Endothelial cell of umbilical vein (primary cell): Measurements from ENCODE around the gene ILRUN. TPM values are rescaled to one million over a fixed set of nuclear protein-coding genes. Genes with fewer than 3 reads are reported as not detected.
"Not testable (repeated sequence)": the region's sequence is repeated elsewhere in the genome, so short reads cannot be mapped to it uniquely, and the experiment has no call there.

ENCODE experiments used
- BruUV-seq: library from RNA; stranded (reverse); fragments of 400-500 nt; replicated peaks from 2 replicates; lab custom pipeline; 2021; lab: Mats Ljungman, UMichigan
- CTCF ChIA-PET: fragments of 300-600, 350-600 bp; sonication (Branson Sonifier 250); formaldehyde crosslinking; loops from one replicate; lab custom pipeline; 2021; ENCODE audit warnings: antibody characterized with exemption, inconsistent platforms; lab: Charles Lee
- POLR2A ChIA-PET: fragments of 300-600, 350-600 bp; sonication (Branson Sonifier 250); formaldehyde crosslinking; loops from one replicate; lab custom pipeline; 2021; ENCODE audit warnings: antibody characterized with exemption, inconsistent platforms; lab: Charles Lee
- DNase-seq: peaks from one replicate; pipeline ENCODE4 v3.0.0-alpha.2; 2011; ENCODE audit warnings: low read depth, low spot score
- FAIRE-seq: peaks from 2 replicates; lab custom pipeline; 2011; peaks lifted over from hg19 to GRCh38; lab: Jason Lieb, UNC
- H2AFZ ChIP-seq: 2 replicates; pipeline ENCODE4 v1.6.0; 2012; ENCODE audit warnings: low read depth, low read length, control low read depth, inconsistent platforms
- H3K27ac ChIP-seq: 2 replicates; pipeline ENCODE4 v1.5.1; 2011; ENCODE audit warnings: low read depth, mild to moderate bottlenecking, control low read depth, low read length, moderate library complexity; ENCODE audit not compliant: insufficient read depth
- H3K27me3 ChIP-seq, 2 experiments: 2 replicates each; pipeline versions ENCODE4 v1.6.0 to v1.6.1; 2011; ENCODE audit warnings: low read length in 2 of 2, mixed read lengths in 1 of 2; ENCODE audit not compliant: control insufficient read depth in 2 of 2, insufficient read depth in 2 of 2
- H3K36me3 ChIP-seq, 2 experiments: 2 replicates in 1 of 2; 3 replicates in 1 of 2; pipeline ENCODE4 v1.5.1; 2011; ENCODE audit warnings: low read length in 2 of 2, mild to moderate bottlenecking in 1 of 2, moderate library complexity in 1 of 2; ENCODE audit not compliant: control insufficient read depth in 2 of 2, insufficient read depth in 2 of 2; ENCODE audit errors: extremely low read depth in 1 of 2
- H3K4me1 ChIP-seq: 3 replicates; pipeline ENCODE4 v1.5.1; 2011; ENCODE audit warnings: mild to moderate bottlenecking, low read length; ENCODE audit not compliant: control insufficient read depth, insufficient read depth; ENCODE audit errors: extremely low read depth
- H3K4me2 ChIP-seq: 2 replicates; pipeline ENCODE4 v1.6.1; 2011; ENCODE audit warnings: low read length, control low read depth, mixed read lengths; ENCODE audit not compliant: insufficient read depth
- H3K4me3 ChIP-seq, 3 experiments: fragments of 200-600 bp in 1 of 3; sonication (generic), shearing (Covaris generic) in 1 of 3; replicated peaks in 1 of 3; 2 replicates each; pipeline ENCODE4 v1.5.1; 2011 to 2016; ENCODE audit warnings: control low read depth in 3 of 3, low read length in 3 of 3, mild to moderate bottlenecking in 2 of 3, inconsistent platforms in 1 of 3, low read depth in 1 of 3, moderate library complexity in 1 of 3; ENCODE audit not compliant: insufficient read depth in 1 of 3
- H3K79me2 ChIP-seq: 2 replicates; pipeline ENCODE4 v1.6.0; 2012; ENCODE audit warnings: low read length, inconsistent platforms; ENCODE audit not compliant: control insufficient read depth, insufficient read depth
- H3K9ac ChIP-seq: replicated peaks from 2 replicates; pipeline ENCODE3; 2011; ENCODE audit warnings: low read length, control low read depth; ENCODE audit not compliant: insufficient read depth; ENCODE audit errors: extremely low read depth
- H3K9me1 ChIP-seq: replicated peaks from 3 replicates; pipeline ENCODE4 v1.6.0; 2011; ENCODE audit warnings: mild to moderate bottlenecking, low read length; ENCODE audit not compliant: control insufficient read depth, insufficient read depth; ENCODE audit errors: extremely low read depth
- H3K9me3 ChIP-seq: replicated peaks from 2 replicates; pipeline ENCODE4 v1.5.1; 2012; ENCODE audit warnings: low read length, inconsistent platforms; ENCODE audit not compliant: control insufficient read depth, insufficient read depth
- H4K20me1 ChIP-seq: replicated peaks from 2 replicates; pipeline ENCODE3; 2011; ENCODE audit warnings: mild to moderate bottlenecking, low read length; ENCODE audit not compliant: control insufficient read depth, insufficient read depth; ENCODE audit errors: extremely low read depth
- GATA2 ChIP-seq: IDR thresholded peaks from 2 replicates; pipeline ENCODE4 v1.7.0; 2011; ENCODE audit warnings: low read depth, mild to moderate bottlenecking, moderate library complexity, mixed read lengths, low read length; ENCODE audit not compliant: insufficient read length, insufficient read depth
- JUN ChIP-seq: IDR thresholded peaks from 2 replicates; pipeline ENCODE4 v1.6.1; 2011; ENCODE audit warnings: borderline replicate concordance, low read depth; ENCODE audit not compliant: insufficient read length, insufficient read depth
- dilution Hi-C: fragments of 300-500 bp; cut with MboI; formaldehyde crosslinking; loops from one replicate; pipeline ENCODE4 v1.15.0; 2019; ENCODE audit warnings: low sequenced_read_pairs; ENCODE audit not compliant: extremely low pct_ligation_motif_present
- intact Hi-C: fragments of 100-400 bp; cut with micrococcal nuclease; formaldehyde crosslinking; loops from one replicate; pipeline ENCODE4 v1.10.0; 2022
- polyA plus RNA-seq, 4 experiments: library from polyadenylated mRNA; depleted of rRNA in 3 of 4; stranded (reverse) in 3 of 4; unstranded in 1 of 4; fragments of >200 nt; gene quantifications; 2 replicates each; pipeline versions ENCODE4 v1.2.1 to v1.2.3, GENCODE V29; 2011 to 2012; ENCODE audit warnings: missing spikeins in 1 of 4
- total RNA-seq: library from RNA; stranded (reverse); gene quantifications from 2 replicates; pipeline ENCODE4 v1.2.3, GENCODE V29; 2021

Gene ILRUN
- total and polyA plus RNA-seq, 2 donors (not counting 3 experiments of a cell fraction or from before 2014, with no cell fraction given) = 30.5 to 48.9 TPM

DNA sequence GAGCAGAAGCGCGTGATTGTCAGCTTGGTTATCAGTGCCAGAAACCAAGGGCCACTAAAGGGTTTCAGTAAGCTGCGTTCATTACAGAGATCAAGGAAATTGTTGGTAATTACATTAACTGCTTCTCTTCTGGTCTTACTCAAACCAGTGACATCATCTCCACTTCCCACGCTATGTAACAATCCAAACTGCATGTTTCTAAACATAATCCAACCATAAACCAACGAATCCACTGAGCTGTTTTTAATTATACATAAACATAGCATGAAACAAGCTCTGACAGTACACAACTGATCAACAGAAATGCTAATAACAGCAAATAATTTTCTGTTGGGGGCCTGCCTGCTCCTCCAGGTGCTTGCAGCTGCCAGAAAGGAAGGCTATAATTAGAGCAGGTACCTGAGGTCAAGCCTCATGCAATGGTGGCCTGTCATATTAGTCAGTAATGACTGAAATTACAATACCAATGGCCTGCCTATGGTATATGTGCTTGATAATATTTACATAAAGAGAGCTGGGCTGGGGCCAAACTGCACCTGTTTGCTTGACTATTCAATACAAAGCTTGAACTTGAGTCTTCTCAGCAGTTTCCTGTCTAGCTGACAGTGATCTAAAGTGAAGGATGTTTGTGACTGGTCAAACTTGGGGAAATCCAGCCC, 40.1 kb downstream of the ILRUN start:
- TF ChIP-seq GATA2 (no peak), JUN (peak; percentile 13)
- FAIRE-seq (peak; percentile 26), DNase-seq (peak; percentile 80)
- dilution Hi-C loops = no loop called here
- no peaks in the 10 kb centered on the region for H3K27me3 ChIP-seq
- H3K4me2 ChIP-seq = peak overlapping the region; percentile 98
- POLR2A ChIA-PET = interaction anchor here (1.4 kb wide), 1 partner anchor 40 kb away, joined by 4 read pairs; the partner anchor contains the start of gene ILRUN
- intact Hi-C loops = loop anchor here (5.0 kb wide), 1 partner anchor 41 kb away; the partner anchor contains the start of gene ILRUN
- H3K9ac ChIP-seq = peak overlapping the region; percentile 88
- no peaks in the 10 kb centered on the region for H3K9me1 ChIP-seq
- no peaks in the 10 kb centered on the region for H4K20me1 ChIP-seq
- H3K27ac ChIP-seq = peak overlapping the region; percentile 97
- H3K9me3 ChIP-seq = no peaks in the 10 kb centered on the region
- BruUV-seq = no TSS peak
- peaks cover 0 to 3% of the 10 kb centered on the region in 2 experiments for H3K36me3 ChIP-seq
- peaks cover 56% of the 10 kb centered on the region for H3K79me2 ChIP-seq
- peaks cover 26% of the 10 kb centered on the region for H3K4me1 ChIP-seq
- peak overlapping the region in 1 of 3 experiments; percentile 86 for H3K4me3 ChIP-seq
- H2AFZ ChIP-seq = no peak overlapping the region
- CTCF ChIA-PET = interaction anchor here (0.6 to 1.9 kb wide), 15 partner anchors 9 to 483 kb away, joined by 3 to 9 read pairs (median 4); partner anchors contain the start of genes BLTP3A, ILRUN and SNRPC

- dilution Hi-C loops, H3K9me1 ChIP-seq, H3K27me3 ChIP-seq, H3K9me3 ChIP-seq, BruUV-seq, H2AFZ ChIP-seq, DNase-seq, H3K36me3 ChIP-seq, H3K9ac ChIP-seq, H3K4me3 ChIP-seq, H4K20me1 ChIP-seq, POLR2A ChIA-PET, FAIRE-seq: not testable (repeated sequence)
- Histone ChIP-seq H3K79me2 (peaks cover 56% of the 10 kb centered on the region), H3K4me2 (peak overlapping the region; percentile 98), H3K4me1 (peaks cover 26% of the 10 kb centered on the region), H3K27ac (peak overlapping the region; percentile 97)
- intact Hi-C loops = loop anchor here (5.0 kb wide), 1 partner anchor 41 kb away; the partner anchor contains the start of gene ILRUN
- CTCF ChIA-PET = interaction anchor here (1.0 to 1.9 kb wide), 3 partner anchors 9 to 40 kb away, joined by 3 to 5 read pairs (median 4); partner anchors contain the start of gene ILRUN
Observed at GRCh38 chr6:34655876-34656377, 40.6 kb downstream of the ILRUN start.
